Stimulated activated CD8-positive, alpha-beta memory T cell treated with anti-CD3 and anti-CD28 coated beads, Interleukin-15, amount 100 ng/mL, for 48 hours (primary cell): ENCODE results near the gene KCNMB2.

Source experiments
- DNase-seq, 2 donors: peaks; one replicate each; pipeline ENCODE4 v3.0.0-alpha.2; 2020; ENCODE audit warnings: low read depth in 2 of 2

KCNMB2 gene

GRCh38 chr3:178868681-178869080, 332.4 kb downstream of the KCNMB2 start:
- no peak for DNase-seq

- DNase-seq, result no peak
Measured at GRCh38 chr3:178870085-178870484, 333.8 kb downstream of the KCNMB2 start.

GRCh38 chr3:178875157-178875556, 338.9 kb downstream of the KCNMB2 start:
- DNase-seq, result no peak

- DNase-seq, result no peak
Measured at GRCh38 chr3:178875836-178876235, 339.6 kb downstream of the KCNMB2 start.

GRCh38 chr3:178880274-178880673, 344.0 kb downstream of the KCNMB2 start:
- no peak for DNase-seq
